Measurements from ENCODE around the gene SNRNP35.

DNA sequence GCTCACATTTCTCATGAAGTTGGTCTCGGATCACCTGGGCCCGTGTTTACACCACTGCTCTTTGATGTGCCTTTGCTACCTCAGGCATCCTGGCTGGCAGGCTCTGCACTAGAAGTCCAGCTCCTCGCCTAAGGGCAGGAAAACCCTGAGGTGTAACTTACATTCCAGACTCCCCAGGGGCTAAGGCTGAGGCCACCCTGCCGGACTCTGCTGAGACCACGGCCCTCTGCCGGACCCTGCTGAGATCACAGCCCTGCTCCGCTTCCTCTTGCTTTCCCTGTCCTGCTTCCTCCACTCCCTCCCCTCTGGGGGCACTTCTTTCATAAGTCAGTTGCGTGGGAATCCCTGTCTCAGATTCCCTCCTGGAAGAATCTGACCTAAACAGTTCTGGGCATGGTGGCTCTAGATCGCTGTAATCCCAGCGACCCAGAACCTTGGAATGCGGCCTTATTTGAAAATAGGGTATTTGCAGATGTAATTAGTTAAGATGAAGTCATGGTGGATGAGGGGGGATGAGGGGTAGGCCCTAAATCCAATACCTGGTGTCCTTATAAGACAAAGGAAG lies 58.4 kb downstream of the SNRNP35 start:
- TF ChIP-seq, protein P1, sequence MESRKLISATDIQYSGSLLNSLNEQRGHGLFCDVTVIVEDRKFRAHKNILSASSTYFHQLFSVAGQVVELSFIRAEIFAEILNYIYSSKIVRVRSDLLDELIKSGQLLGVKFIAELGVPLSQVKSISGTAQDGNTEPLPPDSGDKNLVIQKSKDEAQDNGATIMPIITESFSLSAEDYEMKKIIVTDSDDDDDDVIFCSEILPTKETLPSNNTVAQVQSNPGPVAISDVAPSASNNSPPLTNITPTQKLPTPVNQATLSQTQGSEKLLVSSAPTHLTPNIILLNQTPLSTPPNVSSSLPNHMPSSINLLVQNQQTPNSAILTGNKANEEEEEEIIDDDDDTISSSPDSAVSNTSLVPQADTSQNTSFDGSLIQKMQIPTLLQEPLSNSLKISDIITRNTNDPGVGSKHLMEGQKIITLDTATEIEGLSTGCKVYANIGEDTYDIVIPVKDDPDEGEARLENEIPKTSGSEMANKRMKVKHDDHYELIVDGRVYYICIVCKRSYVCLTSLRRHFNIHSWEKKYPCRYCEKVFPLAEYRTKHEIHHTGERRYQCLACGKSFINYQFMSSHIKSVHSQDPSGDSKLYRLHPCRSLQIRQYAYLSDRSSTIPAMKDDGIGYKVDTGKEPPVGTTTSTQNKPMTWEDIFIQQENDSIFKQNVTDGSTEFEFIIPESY (IDR thresholded peaks at IDR 0.05), result no peak
- TF ChIP-seq JUND (IDR thresholded peaks at IDR 0.05) (no peak), TAF1 (conservative IDR thresholded peaks at IDR 0.05) (no peak), RXRA (IDR thresholded peaks at IDR 0.05) (no peak), GABPA (IDR thresholded peaks at IDR 0.05 in 1 of 2, conservative IDR thresholded peaks at IDR 0.05 in 1 of 2) (no peak), EGR1 (IDR thresholded peaks at IDR 0.05; ENCODE audit: low read depth in 2 of 2) (no peak)
- TF ChIP-seq, protein P2, sequence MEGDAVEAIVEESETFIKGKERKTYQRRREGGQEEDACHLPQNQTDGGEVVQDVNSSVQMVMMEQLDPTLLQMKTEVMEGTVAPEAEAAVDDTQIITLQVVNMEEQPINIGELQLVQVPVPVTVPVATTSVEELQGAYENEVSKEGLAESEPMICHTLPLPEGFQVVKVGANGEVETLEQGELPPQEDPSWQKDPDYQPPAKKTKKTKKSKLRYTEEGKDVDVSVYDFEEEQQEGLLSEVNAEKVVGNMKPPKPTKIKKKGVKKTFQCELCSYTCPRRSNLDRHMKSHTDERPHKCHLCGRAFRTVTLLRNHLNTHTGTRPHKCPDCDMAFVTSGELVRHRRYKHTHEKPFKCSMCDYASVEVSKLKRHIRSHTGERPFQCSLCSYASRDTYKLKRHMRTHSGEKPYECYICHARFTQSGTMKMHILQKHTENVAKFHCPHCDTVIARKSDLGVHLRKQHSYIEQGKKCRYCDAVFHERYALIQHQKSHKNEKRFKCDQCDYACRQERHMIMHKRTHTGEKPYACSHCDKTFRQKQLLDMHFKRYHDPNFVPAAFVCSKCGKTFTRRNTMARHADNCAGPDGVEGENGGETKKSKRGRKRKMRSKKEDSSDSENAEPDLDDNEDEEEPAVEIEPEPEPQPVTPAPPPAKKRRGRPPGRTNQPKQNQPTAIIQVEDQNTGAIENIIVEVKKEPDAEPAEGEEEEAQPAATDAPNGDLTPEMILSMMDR (IDR thresholded peaks at IDR 0.05; ENCODE audit: low read depth, low read length, missing input control), result no peak
- TF ChIP-seq, protein P3, sequence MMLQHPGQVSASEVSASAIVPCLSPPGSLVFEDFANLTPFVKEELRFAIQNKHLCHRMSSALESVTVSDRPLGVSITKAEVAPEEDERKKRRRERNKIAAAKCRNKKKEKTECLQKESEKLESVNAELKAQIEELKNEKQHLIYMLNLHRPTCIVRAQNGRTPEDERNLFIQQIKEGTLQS (IDR thresholded peaks at IDR 0.05), result no peak
- TF ChIP-seq, protein P4, sequence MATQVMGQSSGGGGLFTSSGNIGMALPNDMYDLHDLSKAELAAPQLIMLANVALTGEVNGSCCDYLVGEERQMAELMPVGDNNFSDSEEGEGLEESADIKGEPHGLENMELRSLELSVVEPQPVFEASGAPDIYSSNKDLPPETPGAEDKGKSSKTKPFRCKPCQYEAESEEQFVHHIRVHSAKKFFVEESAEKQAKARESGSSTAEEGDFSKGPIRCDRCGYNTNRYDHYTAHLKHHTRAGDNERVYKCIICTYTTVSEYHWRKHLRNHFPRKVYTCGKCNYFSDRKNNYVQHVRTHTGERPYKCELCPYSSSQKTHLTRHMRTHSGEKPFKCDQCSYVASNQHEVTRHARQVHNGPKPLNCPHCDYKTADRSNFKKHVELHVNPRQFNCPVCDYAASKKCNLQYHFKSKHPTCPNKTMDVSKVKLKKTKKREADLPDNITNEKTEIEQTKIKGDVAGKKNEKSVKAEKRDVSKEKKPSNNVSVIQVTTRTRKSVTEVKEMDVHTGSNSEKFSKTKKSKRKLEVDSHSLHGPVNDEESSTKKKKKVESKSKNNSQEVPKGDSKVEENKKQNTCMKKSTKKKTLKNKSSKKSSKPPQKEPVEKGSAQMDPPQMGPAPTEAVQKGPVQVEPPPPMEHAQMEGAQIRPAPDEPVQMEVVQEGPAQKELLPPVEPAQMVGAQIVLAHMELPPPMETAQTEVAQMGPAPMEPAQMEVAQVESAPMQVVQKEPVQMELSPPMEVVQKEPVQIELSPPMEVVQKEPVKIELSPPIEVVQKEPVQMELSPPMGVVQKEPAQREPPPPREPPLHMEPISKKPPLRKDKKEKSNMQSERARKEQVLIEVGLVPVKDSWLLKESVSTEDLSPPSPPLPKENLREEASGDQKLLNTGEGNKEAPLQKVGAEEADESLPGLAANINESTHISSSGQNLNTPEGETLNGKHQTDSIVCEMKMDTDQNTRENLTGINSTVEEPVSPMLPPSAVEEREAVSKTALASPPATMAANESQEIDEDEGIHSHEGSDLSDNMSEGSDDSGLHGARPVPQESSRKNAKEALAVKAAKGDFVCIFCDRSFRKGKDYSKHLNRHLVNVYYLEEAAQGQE (IDR thresholded peaks at IDR 0.05), result no peak
